ENCODE measurements around the gene TAS2R41.

The TAS2R41 gene

GRCh38 chr7:143477501-143478150 is at the start of gene TAS2R41:
Gene TAS2R41, plus strand, starts transcription at chr7:143477873. Its CDS starts 0 bp downstream, at chr7:143477873.
- no peak for TF ChIP-seq CTCF (IDR thresholded peaks at IDR 0.05)
- Histone ChIP-seq H3K9me3 (no peaks in the 10 kb centered on the region), H3K36me3 (no peaks in the 10 kb centered on the region), H3K4me1 (ENCODE audit: control insufficient read depth in 1 of 2, insufficient read depth in 1 of 2, low read depth in 1 of 2, low read length in 1 of 2) (no peaks in the 10 kb centered on the region), H3K27me3 (no peaks in the 10 kb centered on the region), H3K4me3 (ENCODE audit: low read depth in 1 of 2, low read length in 1 of 2) (no peak within 1 kb of the TSS), H3K27ac (no peak within 1 kb of the TSS)

GRCh38 chr7:143429770-143430698 is 47.6 kb upstream of the TAS2R41 start:
- H3K9me3 ChIP-seq = no peaks in the 10 kb centered on the region
- no peaks in the 10 kb centered on the region for H3K27me3 ChIP-seq
- no peak overlapping the region for H3K27ac ChIP-seq
- no peaks in the 10 kb centered on the region for H3K4me1 ChIP-seq (ENCODE audit: control insufficient read depth in 1 of 2, insufficient read depth in 1 of 2, low read depth in 1 of 2, low read length in 1 of 2)
- H3K4me3 ChIP-seq (ENCODE audit: low read depth in 1 of 2, low read length in 1 of 2) = no peak overlapping the region
- TF ChIP-seq CTCF (IDR thresholded peaks at IDR 0.05) = no peak
- no peaks in the 10 kb centered on the region for H3K36me3 ChIP-seq

GRCh38 chr7:143431109-143431508 is 46.6 kb upstream of the TAS2R41 start:
- Histone ChIP-seq H3K4me3 (ENCODE audit: low read depth in 1 of 2, low read length in 1 of 2) (no peak overlapping the region), H3K27ac (no peak overlapping the region), H3K4me1 (ENCODE audit: control insufficient read depth in 1 of 2, insufficient read depth in 1 of 2, low read depth in 1 of 2, low read length in 1 of 2) (no peaks in the 10 kb centered on the region), H3K36me3 (no peaks in the 10 kb centered on the region), H3K9me3 (no peaks in the 10 kb centered on the region), H3K27me3 (no peaks in the 10 kb centered on the region)
- TF ChIP-seq CTCF (IDR thresholded peaks at IDR 0.05) = no peak

GRCh38 chr7:143433759-143434158 is 43.9 kb upstream of the TAS2R41 start:
- Histone ChIP-seq H3K4me3 (ENCODE audit: low read depth in 1 of 2, low read length in 1 of 2) (no peak overlapping the region), H3K27me3 (no peaks in the 10 kb centered on the region), H3K27ac (no peak overlapping the region), H3K36me3 (no peaks in the 10 kb centered on the region), H3K4me1 (ENCODE audit: control insufficient read depth in 1 of 2, insufficient read depth in 1 of 2, low read depth in 1 of 2, low read length in 1 of 2) (no peaks in the 10 kb centered on the region), H3K9me3 (no peaks in the 10 kb centered on the region)
- no peak for TF ChIP-seq CTCF (IDR thresholded peaks at IDR 0.05)

GRCh38 chr7:143434660-143435059 is 43.0 kb upstream of the TAS2R41 start:
- no peak overlapping the region for H3K4me3 ChIP-seq (ENCODE audit: low read depth in 1 of 2, low read length in 1 of 2)
- no peaks in the 10 kb centered on the region for H3K9me3 ChIP-seq
- no peak overlapping the region for H3K27ac ChIP-seq
- H3K27me3 ChIP-seq = no peaks in the 10 kb centered on the region
- H3K36me3 ChIP-seq = no peaks in the 10 kb centered on the region
- no peaks in the 10 kb centered on the region for H3K4me1 ChIP-seq (ENCODE audit: control insufficient read depth in 1 of 2, insufficient read depth in 1 of 2, low read depth in 1 of 2, low read length in 1 of 2)
- no peak for TF ChIP-seq CTCF (IDR thresholded peaks at IDR 0.05)

Measured in neutrophil (primary cell).